ENCODE data around the gene NAA20.

Gene NAA20

GRCh38 chr20:20060234-20060998, 43.3 kb downstream of the NAA20 start:
- no peak overlapping the region for H3K9ac ChIP-seq (ENCODE audit: low read depth, low read length)
- H3K4me2 ChIP-seq (ENCODE audit: low read length): no peak overlapping the region
- no peaks in the 10 kb centered on the region for H3K36me3 ChIP-seq (ENCODE audit: insufficient read depth, low read length)
- no peak overlapping the region for H3K4me3 ChIP-seq (ENCODE audit: low read length)
- no peaks in the 10 kb centered on the region for H3K4me1 ChIP-seq (ENCODE audit: control insufficient read depth, insufficient read depth, low read length)
- no peaks in the 10 kb centered on the region for H3K9me3 ChIP-seq (replicated peaks; ENCODE audit: low read length)
- peaks cover 33% of the 10 kb centered on the region for H3K27me3 ChIP-seq (ENCODE audit: control insufficient read depth, insufficient read depth, low read length)

DNA sequence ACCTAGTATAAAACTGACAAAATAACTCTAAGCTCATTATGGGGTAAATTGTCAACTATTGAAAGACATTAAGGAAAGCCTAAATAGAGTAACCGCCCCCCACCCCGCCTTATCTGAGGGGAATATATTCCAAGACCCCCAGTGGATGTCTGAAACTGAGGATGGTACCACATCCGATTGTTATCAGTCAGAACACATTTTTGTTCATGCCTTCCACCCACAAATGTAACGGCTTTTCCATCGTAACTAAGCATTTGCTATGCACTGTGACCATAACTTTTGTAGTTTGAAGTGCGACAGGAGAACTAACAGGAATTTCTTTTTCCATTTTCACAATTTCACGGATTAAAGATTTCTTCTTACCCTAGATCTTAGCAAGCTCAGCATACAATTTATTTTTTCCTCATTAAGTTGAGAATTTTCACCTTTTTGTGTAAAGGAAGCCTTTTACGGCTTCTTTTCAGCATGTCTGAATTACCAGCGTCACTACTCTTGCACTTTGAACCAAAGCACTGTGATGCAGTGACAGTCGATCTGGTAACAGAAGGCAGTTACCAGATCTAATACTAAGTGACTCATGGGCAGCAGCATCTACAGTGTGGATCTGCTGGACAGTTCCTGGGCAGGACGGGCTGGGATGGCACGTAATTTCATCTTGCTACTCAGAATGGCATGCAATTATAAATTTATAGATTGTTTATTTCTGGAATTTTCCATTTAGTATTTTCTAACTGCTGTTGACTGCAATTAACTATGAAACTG, 47.0 kb downstream of the NAA20 start:
- H3K9me3 ChIP-seq (replicated peaks; ENCODE audit: low read length): no peaks in the 10 kb centered on the region
- no peak overlapping the region for H3K4me3 ChIP-seq (ENCODE audit: low read length)
- H3K27me3 ChIP-seq (ENCODE audit: control insufficient read depth, insufficient read depth, low read length): peaks cover 33% of the 10 kb centered on the region
- H3K36me3 ChIP-seq (ENCODE audit: insufficient read depth, low read length): no peaks in the 10 kb centered on the region
- H3K4me1 ChIP-seq (ENCODE audit: control insufficient read depth, insufficient read depth, low read length): no peaks in the 10 kb centered on the region
- H3K4me2 ChIP-seq (ENCODE audit: low read length): no peak overlapping the region
- H3K9ac ChIP-seq (ENCODE audit: low read depth, low read length): no peak overlapping the region

GRCh38 chr20:20065361-20065760, 48.2 kb downstream of the NAA20 start:
- H3K36me3 ChIP-seq (ENCODE audit: insufficient read depth, low read length): no peaks in the 10 kb centered on the region
- no peaks in the 10 kb centered on the region for H3K9me3 ChIP-seq (replicated peaks; ENCODE audit: low read length)

GRCh38 chr20:20070871-20071726, 53.9 kb downstream of the NAA20 start:
- H3K9ac ChIP-seq (ENCODE audit: low read depth, low read length): no peak overlapping the region
- H3K4me2 ChIP-seq (ENCODE audit: low read length): no peak overlapping the region
- no peaks in the 10 kb centered on the region for H3K9me3 ChIP-seq (replicated peaks; ENCODE audit: low read length)
- no peaks in the 10 kb centered on the region for H3K4me1 ChIP-seq (ENCODE audit: control insufficient read depth, insufficient read depth, low read length)
- H3K36me3 ChIP-seq (ENCODE audit: insufficient read depth, low read length): no peaks in the 10 kb centered on the region
- peaks cover 33% of the 10 kb centered on the region for H3K27me3 ChIP-seq (ENCODE audit: control insufficient read depth, insufficient read depth, low read length)
- no peak overlapping the region for H3K4me3 ChIP-seq (ENCODE audit: low read length)

More at GRCh38 chr20:20065361-20065760, 48.2 kb downstream of the NAA20 start:
- H3K4me1 ChIP-seq (ENCODE audit: control insufficient read depth, insufficient read depth, low read length): no peaks in the 10 kb centered on the region
- H3K4me2 ChIP-seq (ENCODE audit: low read length): no peak overlapping the region
- peaks cover 33% of the 10 kb centered on the region for H3K27me3 ChIP-seq (ENCODE audit: control insufficient read depth, insufficient read depth, low read length)
- no peak overlapping the region for H3K9ac ChIP-seq (ENCODE audit: low read depth, low read length)
- no peak overlapping the region for H3K4me3 ChIP-seq (ENCODE audit: low read length)

DNA sequence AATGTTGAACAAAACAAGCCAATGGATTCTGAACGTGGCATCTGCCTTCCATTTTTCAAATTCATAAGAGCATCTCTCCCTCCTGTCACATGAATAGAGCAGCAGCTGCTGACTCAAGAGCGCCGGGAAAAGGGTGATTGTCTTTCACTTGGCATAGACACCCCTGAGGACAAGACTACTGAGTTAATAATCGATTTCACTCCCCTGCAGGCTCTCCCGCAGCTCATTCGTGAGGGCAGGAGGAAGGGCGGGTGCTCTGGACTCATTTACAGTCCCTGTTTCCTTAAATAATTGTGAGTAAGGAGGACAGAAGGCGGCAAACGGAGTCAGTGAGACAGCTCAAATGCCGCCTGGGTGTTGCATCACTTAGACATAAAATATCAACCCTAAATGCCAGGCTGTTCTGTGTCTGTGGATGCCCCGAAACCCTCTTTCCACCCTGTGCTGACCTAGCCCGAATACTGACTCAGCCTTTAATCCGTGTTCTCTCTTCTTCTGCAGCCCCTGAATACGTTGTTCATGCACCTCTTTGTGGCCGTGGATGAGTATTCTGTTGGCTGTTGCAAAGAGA, 56.7 kb downstream of the NAA20 start:
- H3K9me3 ChIP-seq (replicated peaks; ENCODE audit: low read length): no peaks in the 10 kb centered on the region
- H3K4me3 ChIP-seq (ENCODE audit: low read length): peak overlapping the region; percentile 19
- no peaks in the 10 kb centered on the region for H3K36me3 ChIP-seq (ENCODE audit: insufficient read depth, low read length)
- H3K9ac ChIP-seq (ENCODE audit: low read depth, low read length): no peak overlapping the region
- H3K4me2 ChIP-seq (ENCODE audit: low read length): peak overlapping the region; percentile 70
- H3K4me1 ChIP-seq (ENCODE audit: control insufficient read depth, insufficient read depth, low read length): no peaks in the 10 kb centered on the region
- H3K27me3 ChIP-seq (ENCODE audit: control insufficient read depth, insufficient read depth, low read length): peaks cover 33% of the 10 kb centered on the region

DNA sequence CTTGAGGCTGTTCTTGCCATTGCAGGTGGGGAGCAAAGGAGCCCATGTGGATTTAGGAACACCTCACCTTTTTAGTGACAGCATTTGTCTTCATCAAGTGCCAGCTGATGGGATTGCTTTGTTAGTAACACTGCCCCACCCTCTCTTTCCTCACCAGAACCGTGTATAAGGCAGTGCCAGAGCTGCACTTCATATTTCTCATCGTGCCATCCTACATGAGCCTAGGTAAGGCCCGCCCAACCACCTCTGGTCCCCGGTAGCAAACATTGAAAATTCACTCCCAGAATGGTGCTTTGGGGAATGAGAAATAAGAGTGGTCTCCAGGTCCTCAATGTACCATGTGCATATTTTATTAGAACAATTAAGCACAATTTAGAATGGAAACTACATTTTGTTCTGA, 57.9 kb downstream of the NAA20 start:
- Histone ChIP-seq H3K4me1 (ENCODE audit: control insufficient read depth, insufficient read depth, low read length) (no peaks in the 10 kb centered on the region), H3K4me2 (ENCODE audit: low read length) (no peak overlapping the region), H3K9me3 (replicated peaks; ENCODE audit: low read length) (no peaks in the 10 kb centered on the region), H3K9ac (ENCODE audit: low read depth, low read length) (no peak overlapping the region), H3K36me3 (ENCODE audit: insufficient read depth, low read length) (no peaks in the 10 kb centered on the region), H3K4me3 (ENCODE audit: low read length) (no peak overlapping the region), H3K27me3 (ENCODE audit: control insufficient read depth, insufficient read depth, low read length) (peaks cover 34% of the 10 kb centered on the region)

DNA sequence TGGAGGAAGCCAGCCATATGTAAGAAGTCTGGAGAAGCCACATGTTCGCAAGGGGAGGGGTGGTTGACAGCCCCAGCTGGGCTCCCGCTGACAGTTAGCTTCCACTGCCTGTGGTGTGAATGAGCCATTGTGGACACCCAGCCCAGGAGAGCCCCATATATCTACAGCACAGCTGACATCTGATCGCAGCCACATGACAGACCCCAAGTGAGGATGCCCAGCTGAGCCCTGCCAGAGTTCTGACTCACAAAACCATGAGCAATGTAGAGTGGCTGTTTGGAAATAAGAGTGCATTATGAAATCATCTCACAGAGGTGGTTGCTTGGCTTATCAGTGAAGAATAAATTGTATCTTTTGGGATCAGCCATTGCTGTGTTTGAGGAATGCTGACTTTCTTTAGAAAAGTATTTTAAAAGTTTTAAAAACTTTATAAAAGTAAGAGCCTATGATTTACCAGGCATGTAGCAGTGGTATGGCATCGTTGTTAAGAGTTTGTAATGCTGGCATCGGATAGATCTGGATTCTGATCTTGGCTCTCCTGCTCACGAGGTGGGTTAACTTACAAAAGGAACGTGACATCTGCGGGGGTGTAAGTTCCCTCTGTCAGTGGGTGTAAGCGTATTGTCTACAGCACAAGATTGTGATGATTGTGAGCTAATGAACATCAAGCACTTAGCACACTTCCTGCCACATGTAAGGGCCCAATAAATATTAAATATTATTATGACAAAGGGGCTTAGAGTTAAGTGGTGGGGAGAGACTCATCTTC, 59.3 kb downstream of the NAA20 start:
- H3K4me1 ChIP-seq (ENCODE audit: control insufficient read depth, insufficient read depth, low read length): no peaks in the 10 kb centered on the region
- H3K27me3 ChIP-seq (ENCODE audit: control insufficient read depth, insufficient read depth, low read length): peaks cover 37% of the 10 kb centered on the region
- H3K9ac ChIP-seq (ENCODE audit: low read depth, low read length): no peak overlapping the region
- no peak overlapping the region for H3K4me3 ChIP-seq (ENCODE audit: low read length)
- H3K36me3 ChIP-seq (ENCODE audit: insufficient read depth, low read length): no peaks in the 10 kb centered on the region
- H3K4me2 ChIP-seq (ENCODE audit: low read length): no peak overlapping the region
- no peaks in the 10 kb centered on the region for H3K9me3 ChIP-seq (replicated peaks; ENCODE audit: low read length)

DNA sequence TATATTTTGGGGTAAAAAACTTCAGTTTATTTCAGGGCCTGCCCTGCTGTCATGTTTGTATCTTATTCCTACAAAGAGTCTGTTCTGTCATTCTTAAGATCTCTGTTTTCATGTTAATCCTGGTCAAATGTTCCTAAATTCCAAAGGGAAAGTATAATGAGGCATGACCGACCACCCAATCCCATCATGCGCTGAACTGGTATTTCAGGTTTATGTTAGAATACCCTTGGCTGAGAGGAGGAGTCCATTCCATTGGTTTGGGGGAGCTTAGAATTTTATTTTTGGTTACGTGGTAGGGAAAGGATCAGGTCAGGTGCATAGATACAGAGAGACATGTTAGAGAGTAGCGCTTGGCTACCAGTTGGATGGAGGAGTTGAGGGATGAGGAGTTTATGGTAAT, 60.9 kb downstream of the NAA20 start:
- Histone ChIP-seq H3K9ac (ENCODE audit: low read depth, low read length) (no peak overlapping the region), H3K27me3 (ENCODE audit: control insufficient read depth, insufficient read depth, low read length) (peaks cover 39% of the 10 kb centered on the region), H3K9me3 (replicated peaks; ENCODE audit: low read length) (no peaks in the 10 kb centered on the region), H3K36me3 (ENCODE audit: insufficient read depth, low read length) (no peaks in the 10 kb centered on the region), H3K4me3 (ENCODE audit: low read length) (no peak overlapping the region), H3K4me2 (ENCODE audit: low read length) (no peak overlapping the region), H3K4me1 (ENCODE audit: control insufficient read depth, insufficient read depth, low read length) (no peaks in the 10 kb centered on the region)

DNA sequence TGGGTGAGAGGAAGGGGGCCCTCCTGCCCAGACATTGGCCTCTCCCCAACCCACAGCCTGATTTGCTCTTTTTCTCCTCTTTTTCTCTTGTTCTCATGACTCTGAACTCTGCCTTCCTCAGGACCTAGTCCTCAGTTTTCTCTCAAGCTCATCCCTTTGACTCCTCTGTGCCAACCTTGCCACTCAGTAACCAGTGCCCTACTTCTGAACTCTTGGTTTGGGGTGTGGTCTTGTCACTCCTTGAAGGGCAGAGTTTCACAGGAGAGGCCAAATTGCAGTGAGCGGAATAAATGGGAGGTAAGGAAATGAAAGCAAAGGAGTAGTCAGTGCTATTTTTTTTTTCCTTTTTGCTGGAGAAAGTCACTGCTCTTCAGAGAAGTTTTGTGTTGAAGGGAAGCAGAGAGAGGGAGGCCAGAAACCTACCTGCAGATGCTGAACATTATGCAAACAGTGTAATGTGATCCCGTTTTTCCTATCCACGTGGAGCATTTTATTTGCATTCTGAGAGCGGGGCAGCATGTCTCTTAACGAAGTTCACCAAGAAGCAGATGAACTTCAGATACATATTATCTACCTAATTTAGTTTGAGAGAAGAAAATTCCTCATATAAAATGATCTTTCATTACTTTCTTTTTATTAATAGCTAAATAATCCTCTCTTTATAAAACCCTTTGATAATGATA, 62.1 kb downstream of the NAA20 start:
- no peak overlapping the region for H3K4me3 ChIP-seq (ENCODE audit: low read length)
- H3K27me3 ChIP-seq (ENCODE audit: control insufficient read depth, insufficient read depth, low read length): peaks cover 27% of the 10 kb centered on the region
- H3K4me2 ChIP-seq (ENCODE audit: low read length): no peak overlapping the region
- no peaks in the 10 kb centered on the region for H3K9me3 ChIP-seq (replicated peaks; ENCODE audit: low read length)
- no peaks in the 10 kb centered on the region for H3K36me3 ChIP-seq (ENCODE audit: insufficient read depth, low read length)
- H3K4me1 ChIP-seq (ENCODE audit: control insufficient read depth, insufficient read depth, low read length): peaks cover under 1% of the 10 kb centered on the region
- H3K9ac ChIP-seq (ENCODE audit: low read depth, low read length): no peak overlapping the region

Data from skeletal muscle satellite cell (primary cell).